NCI-H748 (cell line): ENCODE results near the gene ATOSA.
A peak's percentile ranks its signal among the peaks of the same experiment; 100 is the strongest.

ENCODE experiments used
- DNase-seq: peaks from one replicate; lab custom pipeline; 2025; ENCODE audit not compliant: unreplicated experiment; lab: John Stamatoyannopoulos, UW

Gene ATOSA

GRCh38 chr15:52652984-52653383 lies 26.2 kb downstream of the ATOSA start:
- no peak for DNase-seq

GRCh38 chr15:52652286-52652685 lies 26.9 kb downstream of the ATOSA start:
- no peak for DNase-seq

GRCh38 chr15:52651868-52652267 lies 27.3 kb downstream of the ATOSA start:
- peak; percentile 83 for DNase-seq

- DNase-seq, result no peak
Measured at GRCh38 chr15:52651114-52651513, 28.1 kb downstream of the ATOSA start.

- peak; percentile 1 for DNase-seq
Measured at GRCh38 chr15:52649686-52650085, 29.5 kb downstream of the ATOSA start.

GRCh38 chr15:52645916-52646315 lies 33.3 kb downstream of the ATOSA start:
- no peak for DNase-seq

GRCh38 chr15:52642386-52643361 lies 36.5 kb downstream of the ATOSA start:
- DNase-seq, result no peak

DNA sequence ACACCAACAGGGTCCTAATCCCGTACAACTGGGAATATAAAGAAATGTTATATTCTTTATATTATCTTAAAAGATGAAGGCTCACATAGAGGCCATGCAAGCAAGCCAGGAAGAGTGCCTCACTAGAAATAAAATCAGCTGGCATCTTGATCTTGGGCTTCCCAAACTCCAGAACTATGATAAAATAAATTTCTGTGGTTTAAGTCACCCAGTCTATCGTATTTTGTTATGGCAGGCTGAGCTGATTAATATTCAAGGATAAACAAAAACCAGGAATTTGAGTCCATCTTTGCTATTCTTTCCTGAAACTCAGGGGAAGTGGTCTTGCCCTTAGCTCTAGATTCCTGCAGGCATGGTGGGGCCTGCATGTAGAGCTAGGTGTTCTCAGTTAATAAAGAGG lies 42.7 kb downstream of the ATOSA start:
- no peak for DNase-seq

GRCh38 chr15:52635908-52636307 lies 43.3 kb downstream of the ATOSA start:
- DNase-seq, result no peak
